NCI-H1105 (cell line): ENCODE results near the gene WDR48.

Experiments
- DNase-seq: peaks from one replicate; lab custom pipeline; 2025; lab: John Stamatoyannopoulos, UW

WDR48 gene

GRCh38 chr3:39064646-39065045 lies 12.8 kb downstream of the WDR48 start:
- no peak for DNase-seq

GRCh38 chr3:39065197-39065596 lies 13.4 kb downstream of the WDR48 start:
- DNase-seq: no peak

GRCh38 chr3:39067286-39067685 lies 15.5 kb downstream of the WDR48 start:
- DNase-seq: no peak

- no peak for DNase-seq
These were observed 16.7 kb downstream of the WDR48 start for GRCh38 chr3:39068556-39068955.

- DNase-seq: no peak
These were observed 24.1 kb downstream of the WDR48 start for GRCh38 chr3:39075910-39076309.

- no peak for DNase-seq
These were observed 27.7 kb downstream of the WDR48 start for GRCh38 chr3:39079530-39079929.

GRCh38 chr3:39080026-39080425 lies 28.2 kb downstream of the WDR48 start:
- no peak for DNase-seq

- DNase-seq: no peak
These were observed 31.0 kb downstream of the WDR48 start for GRCh38 chr3:39082666-39083313.

GRCh38 chr3:39086144-39086543 lies 34.3 kb downstream of the WDR48 start:
- DNase-seq: no peak

- DNase-seq: no peak
These were observed 36.6 kb downstream of the WDR48 start for GRCh38 chr3:39088456-39088855.

- DNase-seq: no peak
These were observed 37.1 kb downstream of the WDR48 start for GRCh38 chr3:39088889-39089288.

GRCh38 chr3:39090922-39091321 lies 39.1 kb downstream of the WDR48 start:
- DNase-seq: no peak

- no peak for DNase-seq
These were observed 43.2 kb downstream of the WDR48 start for GRCh38 chr3:39094851-39095677.

GRCh38 chr3:39095778-39096177 lies 44.0 kb downstream of the WDR48 start:
- DNase-seq: no peak

- no peak for DNase-seq
These were observed 45.0 kb downstream of the WDR48 start for GRCh38 chr3:39096775-39097174.

- no peak for DNase-seq
These were observed 46.1 kb downstream of the WDR48 start for GRCh38 chr3:39097716-39098472.

GRCh38 chr3:39098473-39099000 lies 46.7 kb downstream of the WDR48 start:
- no peak for DNase-seq

GRCh38 chr3:39099242-39099641 lies 47.4 kb downstream of the WDR48 start:
- no peak for DNase-seq

GRCh38 chr3:39099738-39100499 lies 48.1 kb downstream of the WDR48 start:
- DNase-seq: no peak

GRCh38 chr3:39100500-39100886 lies 48.7 kb downstream of the WDR48 start:
- no peak for DNase-seq

- DNase-seq: no peak
These were observed 49.3 kb downstream of the WDR48 start for GRCh38 chr3:39101022-39101689.
